Lower leg skin (tissue), 4 donors: Measurements from ENCODE around the gene CASP4. TPM values are rescaled to one million over a fixed set of nuclear protein-coding genes. Genes with fewer than 3 reads are reported as not detected.

Experiments used
- DNase-seq, 2 donors: peaks; one replicate each; pipeline ENCODE4 v3.0.0-alpha.2; 2019; ENCODE audit warnings: low spot score in 2 of 2
- H3K4me3 ChIP-seq: fragments of 200-600 bp; sonication (generic); 2 replicates; pipeline ENCODE4 v1.5.1; 2017; ENCODE audit warnings: mild to moderate bottlenecking, low read depth; ENCODE audit not compliant: poor library complexity, severe bottlenecking
- CTCF ChIP-seq, 3 donors: fragments of 450-650 bp; IDR thresholded peaks; one replicate each; pipeline ENCODE4 v1.5.1; 2016; ENCODE audit warnings: antibody characterized with exemption in 3 of 3, mild to moderate bottlenecking in 3 of 3, moderate library complexity in 2 of 3
- POLR2A ChIP-seq, 2 donors: fragments of 450-650 bp; IDR thresholded peaks; one replicate each; pipeline ENCODE4 v1.6.1; 2016 to 2017; ENCODE audit warnings: antibody characterized with exemption in 2 of 2, mild to moderate bottlenecking in 1 of 2, moderate library complexity in 1 of 2
- WGBS, 2 donors: methylation state at CpG; one replicate each; pipeline ENCODE4 v1.1.5; 2018; 5-methylcytosine and 5-hydroxymethylcytosine counted together
- intact Hi-C: fragments of 100-400 bp; cut with DNase I; formaldehyde crosslinking; loops from one replicate; pipeline ENCODE4 v1.15.0; 2023; ENCODE audit warnings: low total_unique reads
- total RNA-seq, 4 donors: library from RNA; depleted of rRNA; stranded (reverse); fragments of >200 nt; gene quantifications; one replicate each; pipeline ENCODE4 v1.1.0, GENCODE V29; 2016

The CASP4 gene
- total RNA-seq, 4 donors from 2014 or later = 86.3 to 124 (median 110) TPM

GRCh38 chr11:105000167-105000566, 31.8 kb upstream of the CASP4 start:
- 81 to 88% methylated on average over 5 of the region's 5 CpGs for WGBS, 2 donors

GRCh38 chr11:104999721-105000120, 31.3 kb upstream of the CASP4 start:
- WGBS, 2 donors = 59 to 68% methylated on average over 1 of the region's 1 CpG
- TF ChIP-seq POLR2A (IDR thresholded peaks at IDR 0.05) (no peak), CTCF (IDR thresholded peaks at IDR 0.05) (no peak)
- H3K4me3 ChIP-seq = no peak overlapping the region
- intact Hi-C loops = no loop called here
- no peak for DNase-seq

More at GRCh38 chr11:105000167-105000566, 31.8 kb upstream of the CASP4 start:
- no peak overlapping the region for H3K4me3 ChIP-seq
- no peak for TF ChIP-seq POLR2A (IDR thresholded peaks at IDR 0.05)
- TF ChIP-seq CTCF (IDR thresholded peaks at IDR 0.05) = no peak
- intact Hi-C loops = no loop called here
- DNase-seq = no peak

- 81 to 92% methylated on average over 6 of the region's 6 CpGs for WGBS, 2 donors
- intact Hi-C loops = no loop called here
- H3K4me3 ChIP-seq = no peak overlapping the region
- no peak for TF ChIP-seq CTCF (IDR thresholded peaks at IDR 0.05)
- TF ChIP-seq POLR2A (IDR thresholded peaks at IDR 0.05) = no peak
- no peak for DNase-seq
These were observed 28.9 kb upstream of the CASP4 start for GRCh38 chr11:104997288-104997687.

- no peak for DNase-seq
- no peak overlapping the region for H3K4me3 ChIP-seq
- WGBS, 2 donors = 86 to 87% methylated on average over 2 of the region's 2 CpGs
- intact Hi-C loops = no loop called here
- TF ChIP-seq POLR2A (IDR thresholded peaks at IDR 0.05) (no peak), CTCF (IDR thresholded peaks at IDR 0.05) (no peak)
These were observed 26.6 kb upstream of the CASP4 start for GRCh38 chr11:104995001-104995408.

- no peak for DNase-seq
- WGBS, 2 donors = 72 to 81% methylated on average over 1 of the region's 1 CpG
- H3K4me3 ChIP-seq = no peak overlapping the region
- TF ChIP-seq CTCF (IDR thresholded peaks at IDR 0.05) (no peak), POLR2A (IDR thresholded peaks at IDR 0.05) (no peak)
- intact Hi-C loops = no loop called here
These were observed 24.4 kb upstream of the CASP4 start for GRCh38 chr11:104992781-104993180.

- DNase-seq = no peak
- WGBS, 2 donors = 83 to 89% methylated on average over 4 of the region's 4 CpGs
- H3K4me3 ChIP-seq = no peak overlapping the region
- intact Hi-C loops = no loop called here
- TF ChIP-seq POLR2A (IDR thresholded peaks at IDR 0.05) = no peak
- no peak for TF ChIP-seq CTCF (IDR thresholded peaks at IDR 0.05)
These were observed 23.6 kb upstream of the CASP4 start for GRCh38 chr11:104991994-104992393.
